ENCODE results near the gene DGUOK. TPM values are rescaled to one million over a fixed set of nuclear protein-coding genes. Genes with fewer than 3 reads are reported as not detected.

DGUOK gene
- total and polyA plus RNA-seq, 8 donors, result 1.7 to 91.3 (median 33.8) TPM; not detected in 1

- Histone ChIP-seq H3K4me1 (peaks cover 27 to 68% (median 54%) of the 10 kb centered on the region in 4 donors), H3K36me3 (no peaks in the 10 kb centered on the region), H3K27me3 (no peaks in the 10 kb centered on the region), H3K9me3 (no peaks in the 10 kb centered on the region), H3K27ac (peak overlapping the region in 2 of 5 donors; percentile 4 to 44), H3K4me3 (no peak overlapping the region)
- TF ChIP-seq POLR2AphosphoS5 (IDR thresholded peaks at IDR 0.05), result peak in 2 of 3 donors; percentile 27 to 54
- TF ChIP-seq CTCF (IDR thresholded peaks at IDR 0.05), result no peak
- no peak for DNase-seq
- intact Hi-C loops (cut with DNase I; ENCODE audit: low total_unique reads), result no loop called here
- 34 to 58% (median 41%) methylated on average over 3 of the region's 3 CpGs for WGBS, 5 donors
Measured at GRCh38 chr2:73979686-73980085, 53.0 kb downstream of the DGUOK start.

GRCh38 chr2:73980566-73980965 lies 53.9 kb downstream of the DGUOK start:
- Histone ChIP-seq H3K27me3 (no peaks in the 10 kb centered on the region), H3K27ac (peak overlapping the region in 4 of 5 donors; percentile 1 to 99 (median 48)), H3K9me3 (no peaks in the 10 kb centered on the region), H3K4me1 (peaks cover 27 to 61% (median 52%) of the 10 kb centered on the region in 4 donors), H3K36me3 (no peaks in the 10 kb centered on the region), H3K4me3 (no peak overlapping the region)
- WGBS, 5 donors, result 19 to 64% (median 40%) methylated on average over 2 of the region's 2 CpGs
- TF ChIP-seq POLR2A (IDR thresholded peaks at IDR 0.05), result no peak
- no peak for DNase-seq
- intact Hi-C loops (cut with DNase I; ENCODE audit: low total_unique reads), result no loop called here

- H3K4me1 ChIP-seq, result peaks cover 33 to 66% (median 60%) of the 10 kb centered on the region in 4 donors
- H3K9me3 ChIP-seq, result no peaks in the 10 kb centered on the region
- H3K36me3 ChIP-seq, result no peaks in the 10 kb centered on the region
- H3K27me3 ChIP-seq, result no peaks in the 10 kb centered on the region
- TF ChIP-seq POLR2AphosphoS5 (IDR thresholded peaks at IDR 0.05) (no peak), CTCF (IDR thresholded peaks at IDR 0.05) (no peak), EP300 (IDR thresholded peaks at IDR 0.05) (no peak), POLR2A (IDR thresholded peaks at IDR 0.05) (no peak)
- H3K27ac ChIP-seq, result peak overlapping the region; percentile 81 to 99 (median 95)
- DNase-seq, result peak; percentile 52 to 63
- 9 to 16% (median 10%) methylated on average over 29 to 31 of the region's 31 CpGs for WGBS, 5 donors
- H3K4me3 ChIP-seq, result peak overlapping the region; percentile 26 to 50 (median 31)
- intact Hi-C loops (cut with DNase I; ENCODE audit: low total_unique reads), result no loop called here
Measured at GRCh38 chr2:73981081-73982001, 54.7 kb downstream of the DGUOK start.

GRCh38 chr2:73982140-73982617 lies 55.5 kb downstream of the DGUOK start:
- Histone ChIP-seq H3K27ac (peak overlapping the region; percentile 81 to 99 (median 95)), H3K4me3 (no peak overlapping the region), H3K27me3 (no peaks in the 10 kb centered on the region), H3K4me1 (peaks cover 39 to 75% (median 69%) of the 10 kb centered on the region in 4 donors), H3K9me3 (no peaks in the 10 kb centered on the region), H3K36me3 (no peaks in the 10 kb centered on the region)
- 37 to 54% (median 45%) methylated on average over 7 of the region's 7 CpGs for WGBS, 5 donors
- peak; percentile 41 to 60 for DNase-seq
- TF ChIP-seq POLR2AphosphoS5 (IDR thresholded peaks at IDR 0.05), result no peak
- no peak for TF ChIP-seq CTCF (IDR thresholded peaks at IDR 0.05)
- TF ChIP-seq EP300 (IDR thresholded peaks at IDR 0.05), result no peak
- intact Hi-C loops (cut with DNase I; ENCODE audit: low total_unique reads), result no loop called here
